ENCODE measurements around the gene C15orf61.

- TF ChIP-seq GATA3 (IDR thresholded peaks at IDR 0.05; ENCODE audit: low read depth, low read length) (no peak), GATA2 (IDR thresholded peaks at IDR 0.05; ENCODE audit: low read depth, low read length) (no peak)
These were observed 27.4 kb downstream of the C15orf61 start for GRCh38 chr15:67548236-67548852.
